Nephron (organoid): ENCODE data around the gene RASL11B.
A peak's percentile ranks its signal among the peaks of the same experiment; 100 is the strongest.

ENCODE experiments used
- H3K27ac Mint-ChIP-seq, 3 experiments: 2 replicates each; pipeline ENCODE4 v1.8.0; 2020; ENCODE audit warnings: mixed read lengths in 3 of 3, mild to moderate bottlenecking in 2 of 3, moderate library complexity in 1 of 3
- H3K27me3 Mint-ChIP-seq: 2 replicates; pipeline ENCODE4 v1.8.0; 2021; ENCODE audit warnings: low read depth, mild to moderate bottlenecking, moderate library complexity, mixed read lengths
- H3K36me3 Mint-ChIP-seq: 2 replicates; pipeline ENCODE4 v1.8.0; 2020; ENCODE audit warnings: low read depth, mixed read lengths
- H3K4me1 Mint-ChIP-seq: 2 replicates; pipeline ENCODE4 v1.8.0; 2020; ENCODE audit warnings: mixed read lengths
- H3K4me3 Mint-ChIP-seq, 3 experiments: 2 replicates each; pipeline ENCODE4 v1.8.0; 2020; ENCODE audit warnings: mild to moderate bottlenecking in 3 of 3, mixed read lengths in 3 of 3, moderate library complexity in 2 of 3
- H3K9me3 Mint-ChIP-seq: 2 replicates; pipeline ENCODE4 v1.8.0; 2020; ENCODE audit warnings: mixed read lengths
- CTCF ChIP-seq, 3 experiments: fragments of 200-600 bp; sonication (generic); IDR thresholded peaks; one replicate each; pipeline ENCODE4 v1.5.0; 2021; ENCODE audit warnings: antibody characterized with exemption in 3 of 3; ENCODE audit not compliant: unreplicated experiment in 3 of 3

The RASL11B gene

GRCh38 chr4:52889778-52890520 is 27.8 kb downstream of the RASL11B start:
- peak overlapping the region in 1 of 3 experiments; percentile 11 for H3K4me3 Mint-ChIP-seq
- H3K27me3 Mint-ChIP-seq, result no peaks in the 10 kb centered on the region
- TF ChIP-seq CTCF (IDR thresholded peaks at IDR 0.05; ENCODE audit: unreplicated experiment in 3 of 3), result no peak
- H3K4me1 Mint-ChIP-seq, result peaks cover 37% of the 10 kb centered on the region
- H3K36me3 Mint-ChIP-seq, result peaks cover 7% of the 10 kb centered on the region
- peak overlapping the region; percentile 56 to 90 (median 72) for H3K27ac Mint-ChIP-seq
- H3K9me3 Mint-ChIP-seq, result no peaks in the 10 kb centered on the region

GRCh38 chr4:52890521-52890791 is 28.3 kb downstream of the RASL11B start:
- no peak overlapping the region for H3K4me3 Mint-ChIP-seq
- peaks cover 7% of the 10 kb centered on the region for H3K36me3 Mint-ChIP-seq
- no peaks in the 10 kb centered on the region for H3K9me3 Mint-ChIP-seq
- H3K4me1 Mint-ChIP-seq, result peaks cover 37% of the 10 kb centered on the region
- peak overlapping the region; percentile 56 to 90 (median 72) for H3K27ac Mint-ChIP-seq
- TF ChIP-seq CTCF (IDR thresholded peaks at IDR 0.05; ENCODE audit: unreplicated experiment in 3 of 3), result no peak
- H3K27me3 Mint-ChIP-seq, result no peaks in the 10 kb centered on the region

- Mint-ChIP-seq H3K4me3 (no peak overlapping the region), H3K36me3 (peaks cover 7% of the 10 kb centered on the region), H3K27me3 (no peaks in the 10 kb centered on the region), H3K4me1 (peaks cover 37% of the 10 kb centered on the region), H3K27ac (peak overlapping the region in 2 of 3 experiments; percentile 28 to 48), H3K9me3 (peaks cover 5% of the 10 kb centered on the region)
- no peak for TF ChIP-seq CTCF (IDR thresholded peaks at IDR 0.05; ENCODE audit: unreplicated experiment in 3 of 3)
These were observed 29.6 kb downstream of the RASL11B start for GRCh38 chr4:52891743-52892142.

- Mint-ChIP-seq H3K27me3 (no peaks in the 10 kb centered on the region), H3K36me3 (peaks cover 7% of the 10 kb centered on the region), H3K4me3 (no peak overlapping the region), H3K27ac (peak overlapping the region in 2 of 3 experiments; percentile 28 to 48), H3K9me3 (peaks cover 14% of the 10 kb centered on the region), H3K4me1 (peaks cover 37% of the 10 kb centered on the region)
- TF ChIP-seq CTCF (IDR thresholded peaks at IDR 0.05; ENCODE audit: unreplicated experiment in 3 of 3), result no peak
These were observed 30.8 kb downstream of the RASL11B start for GRCh38 chr4:52892880-52893279.

- Mint-ChIP-seq H3K27me3 (no peaks in the 10 kb centered on the region), H3K36me3 (peaks cover 6% of the 10 kb centered on the region), H3K9me3 (peaks cover 26% of the 10 kb centered on the region), H3K4me1 (peaks cover 35% of the 10 kb centered on the region), H3K27ac (peak overlapping the region in 2 of 3 experiments; percentile 17 to 48), H3K4me3 (no peak overlapping the region)
- TF ChIP-seq CTCF (IDR thresholded peaks at IDR 0.05; ENCODE audit: unreplicated experiment in 3 of 3), result no peak
These were observed 32.3 kb downstream of the RASL11B start for GRCh38 chr4:52894443-52894842.

GRCh38 chr4:52903273-52903672 is 41.2 kb downstream of the RASL11B start:
- Mint-ChIP-seq H3K4me3 (no peak overlapping the region), H3K9me3 (peaks cover 12% of the 10 kb centered on the region), H3K36me3 (peaks cover 17% of the 10 kb centered on the region)

More at GRCh38 chr4:52903273-52903672, 41.2 kb downstream of the RASL11B start:
- TF ChIP-seq CTCF (IDR thresholded peaks at IDR 0.05; ENCODE audit: unreplicated experiment in 3 of 3), result no peak
- peak overlapping the region in 1 of 3 experiments; percentile 51 for H3K27ac Mint-ChIP-seq
- H3K4me1 Mint-ChIP-seq, result peaks cover 57% of the 10 kb centered on the region
- H3K27me3 Mint-ChIP-seq, result no peaks in the 10 kb centered on the region
